Endodermal cell (in vitro differentiated cells): ENCODE measurements around the gene KCNK10. TPM values are rescaled to one million over a fixed set of nuclear protein-coding genes. Genes with fewer than 3 reads are reported as not detected.

Source experiments
- DNase-seq: peaks from one replicate; pipeline ENCODE4 v3.0.0-alpha.2; 2017
- H3K27ac ChIP-seq: 2 replicates; pipeline ENCODE4 v1.5.1; 2013; ENCODE audit warnings: mild to moderate bottlenecking, low read depth, low read length, moderate library complexity
- H3K27me3 ChIP-seq: 2 replicates; pipeline ENCODE4 v1.6.1; 2013; ENCODE audit warnings: mild to moderate bottlenecking, low read length, moderate library complexity; ENCODE audit not compliant: insufficient read depth, control insufficient read depth, poor library complexity, severe bottlenecking
- H3K36me3 ChIP-seq: 2 replicates; pipeline ENCODE4 v1.7.0; 2013; ENCODE audit warnings: mild to moderate bottlenecking, low read length, moderate library complexity; ENCODE audit not compliant: control insufficient read depth, insufficient read depth
- H3K4me1 ChIP-seq: one replicate; pipeline ENCODE4 v1.7.0; 2013; ENCODE audit warnings: low read length; ENCODE audit not compliant: control insufficient read depth, insufficient read depth
- H3K4me3 ChIP-seq: 2 replicates; pipeline ENCODE4 v1.5.1; 2013; ENCODE audit warnings: mild to moderate bottlenecking, low read length, moderate library complexity
- H3K9ac ChIP-seq: 2 replicates; pipeline ENCODE4 v1.6.1; 2013; ENCODE audit warnings: mild to moderate bottlenecking, low read length, moderate library complexity; ENCODE audit not compliant: poor library complexity, severe bottlenecking; ENCODE audit errors: extremely low read depth
- H3K9me3 ChIP-seq: 2 replicates; pipeline ENCODE4 v1.6.1; 2013; ENCODE audit warnings: mild to moderate bottlenecking, low read length, moderate library complexity; ENCODE audit not compliant: control insufficient read depth
- H3K27ac Mint-ChIP-seq: 2 replicates; pipeline ENCODE4 v1.8.0; 2020; ENCODE audit warnings: mixed read lengths
- H3K27me3 Mint-ChIP-seq: 2 replicates; pipeline ENCODE4 v1.8.0; 2021; ENCODE audit warnings: mild to moderate bottlenecking, mixed read lengths; ENCODE audit not compliant: insufficient read depth
- H3K36me3 Mint-ChIP-seq: 2 replicates; pipeline ENCODE4 v1.8.0; 2020; ENCODE audit warnings: low read depth, mixed read lengths
- H3K4me1 Mint-ChIP-seq: 2 replicates; pipeline ENCODE4 v1.8.0; 2020; ENCODE audit warnings: mixed read lengths
- H3K4me3 Mint-ChIP-seq: 2 replicates; pipeline ENCODE4 v1.8.0; 2020; ENCODE audit warnings: mild to moderate bottlenecking, moderate library complexity, mixed read lengths
- H3K9me3 Mint-ChIP-seq: 2 replicates; pipeline ENCODE4 v1.8.0; 2020; ENCODE audit warnings: mild to moderate bottlenecking, mixed read lengths
- WGBS, 2 experiments: methylation state at CpG; one replicate each; pipeline versions ENCODE4 v1.1.5 to v1.1.7; 2013; ENCODE audit warnings: missing lambda C conversion rate in 2 of 2, mixed read lengths in 1 of 2; ENCODE audit not compliant: insufficient coverage in 1 of 2, insufficient read length in 1 of 2; 5-methylcytosine and 5-hydroxymethylcytosine counted together
- total RNA-seq, 2 donors: library from RNA; stranded (reverse); fragmentation: NEBNext Ultra II Directional in 1 of 2; extraction: Animal tissue kit (Norgen Biotek cat#: 25700) in 1 of 2; gene quantifications; 2 replicates in 1 of 2; 3 replicates in 1 of 2; pipeline ENCODE4 v1.2.1, GENCODE V29; 2021
- TF ChIP-seq, protein P1 (sequence below): fragments of 200-600 bp; sonication (generic); conservative IDR thresholded peaks from 2 replicates; pipeline ENCODE4 v1.5.0; 2021; ENCODE audit warnings: antibody characterized with exemption, mild to moderate bottlenecking

KCNK10 gene
- total RNA-seq, 2 donors from 2014 or later = 0.24 to 1.8 TPM

DNA sequence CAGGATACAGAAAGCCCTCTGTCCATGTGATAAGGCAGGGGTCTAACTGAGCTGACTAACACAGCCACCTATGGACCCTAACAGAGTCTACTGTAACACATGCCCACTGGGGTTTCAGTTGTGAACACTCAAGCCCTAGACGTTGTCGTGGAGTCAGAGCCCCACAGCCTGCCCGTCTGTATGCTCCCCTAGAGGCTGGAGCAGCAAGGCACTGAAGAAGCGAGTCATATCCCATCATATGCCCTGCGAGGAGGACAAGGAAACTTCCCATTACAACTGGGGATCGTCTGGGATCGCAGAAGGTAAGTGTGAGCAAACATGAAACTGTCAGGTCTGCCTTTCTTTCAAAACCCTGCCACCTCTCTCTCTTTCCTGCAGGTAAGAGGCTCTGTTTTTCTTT, 180.1 kb downstream of the KCNK10 start:
- TF ChIP-seq, protein P1, sequence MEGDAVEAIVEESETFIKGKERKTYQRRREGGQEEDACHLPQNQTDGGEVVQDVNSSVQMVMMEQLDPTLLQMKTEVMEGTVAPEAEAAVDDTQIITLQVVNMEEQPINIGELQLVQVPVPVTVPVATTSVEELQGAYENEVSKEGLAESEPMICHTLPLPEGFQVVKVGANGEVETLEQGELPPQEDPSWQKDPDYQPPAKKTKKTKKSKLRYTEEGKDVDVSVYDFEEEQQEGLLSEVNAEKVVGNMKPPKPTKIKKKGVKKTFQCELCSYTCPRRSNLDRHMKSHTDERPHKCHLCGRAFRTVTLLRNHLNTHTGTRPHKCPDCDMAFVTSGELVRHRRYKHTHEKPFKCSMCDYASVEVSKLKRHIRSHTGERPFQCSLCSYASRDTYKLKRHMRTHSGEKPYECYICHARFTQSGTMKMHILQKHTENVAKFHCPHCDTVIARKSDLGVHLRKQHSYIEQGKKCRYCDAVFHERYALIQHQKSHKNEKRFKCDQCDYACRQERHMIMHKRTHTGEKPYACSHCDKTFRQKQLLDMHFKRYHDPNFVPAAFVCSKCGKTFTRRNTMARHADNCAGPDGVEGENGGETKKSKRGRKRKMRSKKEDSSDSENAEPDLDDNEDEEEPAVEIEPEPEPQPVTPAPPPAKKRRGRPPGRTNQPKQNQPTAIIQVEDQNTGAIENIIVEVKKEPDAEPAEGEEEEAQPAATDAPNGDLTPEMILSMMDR = no peak
- Mint-ChIP-seq H3K9me3 (no peaks in the 10 kb centered on the region), H3K36me3 (no peaks in the 10 kb centered on the region), H3K4me1 (peaks cover 33% of the 10 kb centered on the region), H3K27ac (no peak overlapping the region), H3K27me3 (peaks cover 11% of the 10 kb centered on the region), H3K4me3 (no peak overlapping the region)
- no peak overlapping the region for H3K9ac ChIP-seq
- WGBS, 2 experiments = 88 to 93% methylated on average over 7 of the region's 7 CpGs
- DNase-seq = no peak
- H3K4me3 ChIP-seq = no peak overlapping the region
- peaks cover 16% of the 10 kb centered on the region for H3K9me3 ChIP-seq
- no peaks in the 10 kb centered on the region for H3K27me3 ChIP-seq
- H3K4me1 ChIP-seq = peaks cover 13% of the 10 kb centered on the region
- H3K36me3 ChIP-seq = no peaks in the 10 kb centered on the region
- no peak overlapping the region for H3K27ac ChIP-seq

GRCh38 chr14:88140874-88141273, 182.2 kb downstream of the KCNK10 start:
- Histone ChIP-seq H3K36me3 (no peaks in the 10 kb centered on the region), H3K4me3 (no peak overlapping the region), H3K27ac (no peak overlapping the region), H3K9me3 (peaks cover 4% of the 10 kb centered on the region), H3K9ac (no peak overlapping the region), H3K4me1 (peaks cover 13% of the 10 kb centered on the region), H3K27me3 (no peaks in the 10 kb centered on the region)
- Mint-ChIP-seq H3K27me3 (peaks cover 9% of the 10 kb centered on the region), H3K9me3 (no peaks in the 10 kb centered on the region), H3K4me3 (no peak overlapping the region), H3K27ac (no peak overlapping the region), H3K4me1 (peaks cover 32% of the 10 kb centered on the region), H3K36me3 (no peaks in the 10 kb centered on the region)
- DNase-seq = peak; percentile 55
- 84 to 86% methylated on average over 1 to 3 of the region's 3 CpGs for WGBS, 2 experiments
- TF ChIP-seq, protein P1 = no peak

DNA sequence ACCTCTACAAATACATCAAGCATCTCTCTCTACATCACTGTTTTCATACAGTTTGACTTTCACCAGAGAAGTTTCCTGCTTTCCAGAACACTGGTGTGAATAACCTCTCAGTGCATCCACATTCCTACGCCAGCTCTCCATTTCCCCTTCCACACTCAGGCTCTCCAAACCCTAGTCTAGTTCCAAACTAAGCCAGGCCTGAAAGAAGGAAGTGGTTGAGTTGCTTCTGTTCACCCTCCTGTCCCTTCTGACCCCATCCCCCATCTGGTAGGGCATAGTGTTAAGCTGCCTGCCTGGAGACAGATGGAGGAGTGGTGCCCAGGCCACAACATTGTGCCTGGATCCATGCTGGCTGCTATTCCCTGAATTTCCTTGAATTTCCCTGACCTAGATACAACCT, 185.7 kb downstream of the KCNK10 start:
- H3K4me1 Mint-ChIP-seq = peaks cover 8% of the 10 kb centered on the region
- Histone ChIP-seq H3K27ac (no peak overlapping the region), H3K36me3 (no peaks in the 10 kb centered on the region), H3K4me3 (no peak overlapping the region), H3K9me3 (peaks cover 4% of the 10 kb centered on the region), H3K27me3 (no peaks in the 10 kb centered on the region), H3K9ac (no peak overlapping the region), H3K4me1 (no peaks in the 10 kb centered on the region)
- 59 to 100% methylated on average over 1 of the region's 1 CpG for WGBS, 2 experiments
- no peak for DNase-seq
- TF ChIP-seq, protein P1 = no peak
- no peak overlapping the region for H3K4me3 Mint-ChIP-seq
- peaks cover 24% of the 10 kb centered on the region for H3K27me3 Mint-ChIP-seq
- no peak overlapping the region for H3K27ac Mint-ChIP-seq
- H3K9me3 Mint-ChIP-seq = peaks cover 15% of the 10 kb centered on the region
- H3K36me3 Mint-ChIP-seq = peaks cover 3% of the 10 kb centered on the region

Other genes starting within 250 kb of the KCNK10 start
- gene SPATA7, start 62.4 kb upstream of the KCNK10 start, total RNA-seq = 10 to 100 TPM; 20.6 to 47.0 TPM
- 10 to 100 TPM; 23.8 to 45.5 TPM for gene PTPN21, start 231.7 kb upstream of the KCNK10 start, total RNA-seq
- 100 to 1,000 TPM; 111 to 142 TPM for gene ZC3H14, start 239.8 kb upstream of the KCNK10 start, total RNA-seq